K562 (cell line): ENCODE results near the gene SEPTIN8. TPM values are rescaled to one million over a fixed set of nuclear protein-coding genes. Genes with fewer than 3 reads are reported as not detected.

Source experiments
- FOXK2 ChIP-seq, 2 experiments: fragments of 450-650 bp; IDR thresholded peaks in 1 of 2; conservative IDR thresholded peaks in 1 of 2; 2 replicates each; pipeline ENCODE4 v1.6.1; 2016; ENCODE audit warnings: low read depth in 2 of 2, mild to moderate bottlenecking in 1 of 2
- JUND ChIP-seq, 2 experiments: IDR thresholded peaks; 2 replicates in 1 of 2; 3 replicates in 1 of 2; pipeline ENCODE4 v1.6.1; 2011; ENCODE audit warnings: borderline replicate concordance in 2 of 2, low read depth in 2 of 2, low read length in 2 of 2, improper control_type of control experiment in 1 of 2, missing biosample characterization in 1 of 2, missing genetic modification characterization in 1 of 2, missing genetic modification reagents in 1 of 2
- PHF8 ChIP-seq: fragments of 200-600 bp; sonication (generic); IDR thresholded peaks from 2 replicates; pipeline ENCODE4 v1.6.1; 2012; ENCODE audit warnings: mixed run types, mild to moderate bottlenecking, inconsistent platforms, low read length, moderate library complexity, borderline replicate concordance
- RB1 ChIP-seq: fragments of 450-650 bp; IDR thresholded peaks from 2 replicates; pipeline ENCODE4 v1.6.1; 2017; ENCODE audit warnings: low read depth, mild to moderate bottlenecking
- RHOXF2B ChIP-seq: fragments of 250-450 bp; sonication (Bioruptor Pico); conservative IDR thresholded peaks from 2 replicates; pipeline ENCODE4 v1.5.1; 2021
- SUPT5H ChIP-seq: fragments of 450-650 bp; IDR thresholded peaks from 2 replicates; pipeline ENCODE4 v1.6.1; 2016
- ZBTB1 ChIP-seq: sonication (generic); formaldehyde crosslinking; IDR thresholded peaks from 2 replicates; pipeline ENCODE4 v1.8.1; 2023; ENCODE audit warnings: missing genetic modification reagents, low read depth, mild to moderate bottlenecking, borderline replicate concordance
- ZFP36 ChIP-seq: fragments of 150-350 bp; IDR thresholded peaks from 2 replicates; pipeline ENCODE4 v1.6.1; 2018; ENCODE audit warnings: low read length, low read depth; ENCODE audit not compliant: partially characterized antibody
- ZNF12 ChIP-seq: sonication (generic); formaldehyde crosslinking; IDR thresholded peaks from 2 replicates; pipeline ENCODE4 v1.4.0; 2020; ENCODE audit warnings: mild to moderate bottlenecking, missing genetic modification reagents
- ZNF133 ChIP-seq: fragments of 250-450 bp; sonication (Bioruptor Pico); IDR thresholded peaks from 2 replicates; pipeline ENCODE4 v1.4.0; 2020; ENCODE audit warnings: mild to moderate bottlenecking
- ZNF311 ChIP-seq: fragments of 250-450 bp; sonication (Bioruptor Pico); IDR thresholded peaks from 2 replicates; pipeline ENCODE4 v1.4.0; 2020; ENCODE audit warnings: mild to moderate bottlenecking, moderate library complexity
- ZNF717 ChIP-seq: fragments of 250-450 bp; sonication (Bioruptor Pico); IDR thresholded peaks from 2 replicates; pipeline ENCODE4 v1.5.0; 2021
- polyA plus RNA-seq, 8 experiments: library from polyadenylated mRNA; depleted of rRNA in 4 of 8; stranded (reverse) in 5 of 8; unstranded in 3 of 8; fragments of >200 nt; fragmentation: Nextera tagmentation in 2 of 8; fragmentation: Illumina TruSeq in 1 of 8; extraction: Ambion mirVana in 2 of 8; extraction: Trizol in 1 of 8; gene quantifications; 2 replicates each; pipeline versions ENCODE4 v1.2.1 to v1.2.3, GENCODE V29; 2011 to 2014; ENCODE audit warnings: inconsistent platforms in 1 of 8, missing spikeins in 1 of 8
- total RNA-seq, 7 experiments: library from RNA; depleted of rRNA in 6 of 7; stranded (reverse); fragments of >200 nt in 6 of 7; fragmentation: Illumina TruSeq in 2 of 7; extraction: Trizol in 2 of 7; gene quantifications; 2 replicates each; pipeline versions ENCODE4 v1.2.1 to v1.2.3, GENCODE V29; 2011 to 2021; ENCODE audit warnings: low replicate concordance in 1 of 7
- TF ChIP-seq, protein P1 (sequence below), 2 experiments: IDR thresholded peaks; 2 replicates each; pipeline ENCODE4 v1.6.1; 2011; ENCODE audit warnings: borderline replicate concordance in 1 of 2, control low read depth in 1 of 2, low read depth in 1 of 2, low read length in 1 of 2, mild to moderate bottlenecking in 1 of 2, mixed read lengths in 1 of 2, moderate library complexity in 1 of 2; ENCODE audit not compliant: insufficient read depth in 1 of 2, insufficient read length in 1 of 2, poor library complexity in 1 of 2, severe bottlenecking in 1 of 2; ENCODE audit errors: extremely low read depth in 1 of 2
- TF ChIP-seq, protein P2 (sequence below), 3 experiments: fragments of 200-800 bp in 1 of 3; fragments of 250-450 bp in 1 of 3; fragments of 450-650 bp in 1 of 3; sonication (Bioruptor Pico) in 1 of 3; sonication (Bioruptor generic) in 1 of 3; formaldehyde crosslinking in 1 of 3; IDR thresholded peaks; 2 replicates each; pipeline versions ENCODE4 v1.6.1 to v1.8.0; 2016 to 2022; ENCODE audit warnings: mild to moderate bottlenecking in 2 of 3, missing genetic modification characterization in 2 of 3, missing compliant biosample characterization in 1 of 3, moderate library complexity in 1 of 3
- TF ChIP-seq, protein P3 (sequence below): fragments of 450-650 bp; IDR thresholded peaks from 2 replicates; pipeline ENCODE4 v1.6.1; 2017; ENCODE audit warnings: antibody characterized with exemption, mild to moderate bottlenecking
- TF ChIP-seq, protein P4 (sequence below): fragments of 250-450 bp; sonication (Bioruptor Pico); IDR thresholded peaks from 2 replicates; pipeline ENCODE4 v1.8.0; 2022; ENCODE audit warnings: moderate library complexity, mild to moderate bottlenecking, inconsistent platforms

Gene SEPTIN8
- total and polyA plus RNA-seq, 9 of the 15 experiments (the other 6 are each of a cell fraction or from before 2014, with no cell fraction given) = 19.3 to 142 (median 101) TPM

DNA sequence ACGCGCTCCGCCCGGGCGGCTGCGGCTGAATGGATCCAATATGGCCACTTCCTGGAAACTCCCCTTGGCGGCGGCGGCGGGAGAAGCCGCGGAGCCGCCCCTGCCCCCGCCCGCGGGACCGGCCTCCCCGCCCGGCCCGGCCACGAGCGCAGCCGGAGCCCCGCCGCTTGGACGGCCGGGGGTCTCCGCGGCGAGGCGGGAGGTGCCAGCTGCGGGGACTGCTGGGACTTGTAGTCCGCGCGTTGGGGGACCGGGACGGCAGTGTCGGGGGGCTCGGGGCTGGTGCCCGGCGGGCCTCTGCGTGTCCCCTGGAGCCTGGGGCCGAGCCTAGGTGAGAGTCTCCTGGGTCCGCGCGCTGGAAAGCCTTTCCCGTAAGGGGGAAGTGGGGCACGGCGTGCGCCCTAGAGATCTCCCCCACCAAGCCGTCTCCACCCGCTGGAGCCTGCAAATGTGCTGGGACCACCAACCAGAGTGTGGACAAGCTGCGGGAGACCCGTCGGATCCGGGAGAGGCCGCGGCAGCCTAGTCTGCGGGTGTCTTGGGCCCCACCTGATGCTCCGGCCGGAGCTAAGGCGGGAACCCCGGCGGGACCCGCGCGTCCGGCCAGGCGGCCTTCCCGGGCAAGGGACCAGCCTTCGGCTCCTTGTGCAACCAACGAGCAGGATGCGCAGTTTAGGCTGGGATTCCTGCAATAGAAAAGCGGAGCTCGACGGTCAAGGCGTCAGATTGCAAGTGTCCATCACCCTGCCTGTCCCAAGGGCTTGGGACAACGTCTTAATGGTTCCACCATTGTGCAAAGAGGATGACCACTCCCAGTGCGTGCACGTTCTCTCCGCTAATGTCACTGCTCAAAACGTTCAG is at the start of gene SEPTIN8 (continued):
- TF ChIP-seq, protein P1, sequence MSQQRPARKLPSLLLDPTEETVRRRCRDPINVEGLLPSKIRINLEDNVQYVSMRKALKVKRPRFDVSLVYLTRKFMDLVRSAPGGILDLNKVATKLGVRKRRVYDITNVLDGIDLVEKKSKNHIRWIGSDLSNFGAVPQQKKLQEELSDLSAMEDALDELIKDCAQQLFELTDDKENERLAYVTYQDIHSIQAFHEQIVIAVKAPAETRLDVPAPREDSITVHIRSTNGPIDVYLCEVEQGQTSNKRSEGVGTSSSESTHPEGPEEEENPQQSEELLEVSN (IDR thresholded peaks at IDR 0.05; ENCODE audit: borderline replicate concordance in 1 of 2, extremely low read depth in 1 of 2, insufficient read depth in 1 of 2, insufficient read length in 1 of 2, low read depth in 1 of 2, low read length in 1 of 2, poor library complexity in 1 of 2, severe bottlenecking in 1 of 2) = peak; percentile 54 to 91
- TF ChIP-seq, protein P2, sequence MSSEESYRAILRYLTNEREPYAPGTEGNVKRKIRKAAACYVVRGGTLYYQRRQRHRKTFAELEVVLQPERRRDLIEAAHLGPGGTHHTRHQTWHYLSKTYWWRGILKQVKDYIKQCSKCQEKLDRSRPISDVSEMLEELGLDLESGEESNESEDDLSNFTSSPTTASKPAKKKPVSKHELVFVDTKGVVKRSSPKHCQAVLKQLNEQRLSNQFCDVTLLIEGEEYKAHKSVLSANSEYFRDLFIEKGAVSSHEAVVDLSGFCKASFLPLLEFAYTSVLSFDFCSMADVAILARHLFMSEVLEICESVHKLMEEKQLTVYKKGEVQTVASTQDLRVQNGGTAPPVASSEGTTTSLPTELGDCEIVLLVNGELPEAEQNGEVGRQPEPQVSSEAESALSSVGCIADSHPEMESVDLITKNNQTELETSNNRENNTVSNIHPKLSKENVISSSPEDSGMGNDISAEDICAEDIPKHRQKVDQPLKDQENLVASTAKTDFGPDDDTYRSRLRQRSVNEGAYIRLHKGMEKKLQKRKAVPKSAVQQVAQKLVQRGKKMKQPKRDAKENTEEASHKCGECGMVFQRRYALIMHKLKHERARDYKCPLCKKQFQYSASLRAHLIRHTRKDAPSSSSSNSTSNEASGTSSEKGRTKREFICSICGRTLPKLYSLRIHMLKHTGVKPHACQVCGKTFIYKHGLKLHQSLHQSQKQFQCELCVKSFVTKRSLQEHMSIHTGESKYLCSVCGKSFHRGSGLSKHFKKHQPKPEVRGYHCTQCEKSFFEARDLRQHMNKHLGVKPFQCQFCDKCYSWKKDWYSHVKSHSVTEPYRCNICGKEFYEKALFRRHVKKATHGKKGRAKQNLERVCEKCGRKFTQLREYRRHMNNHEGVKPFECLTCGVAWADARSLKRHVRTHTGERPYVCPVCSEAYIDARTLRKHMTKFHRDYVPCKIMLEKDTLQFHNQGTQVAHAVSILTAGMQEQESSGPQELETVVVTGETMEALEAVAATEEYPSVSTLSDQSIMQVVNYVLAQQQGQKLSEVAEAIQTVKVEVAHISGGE (CRISPR knock-in tag; IDR thresholded peaks at IDR 0.05) = peak in 1 of 3 experiments; percentile 66; a peak in 2 of 6 replicates
- TF ChIP-seq SUPT5H (0 out of 2 replicates have a peak, but pooled peaks have one; percentile 15), RB1 (peak; percentile 69; the same call in 1 of the 2 replicates), ZNF12 (no peak), ZNF717 (no peak), ZFP36 (no peak), PHF8 (peak; percentile 52; the same call in 1 of the 2 replicates), FOXK2 (conservative IDR thresholded peaks at IDR 0.05 in 1 of 2, IDR thresholded peaks at IDR 0.05 in 1 of 2; ENCODE audit: low read depth in 2 of 2) (no peak), ZBTB1 (CRISPR knock-in tag) (peak; percentile 14; the same call in 1 of the 2 replicates), ZNF133 (CRISPR knock-in tag) (no peak), JUND (IDR thresholded peaks at IDR 0.05; ENCODE audit: borderline replicate concordance, low read depth, low read length) (no peak), JUND (tag; IDR thresholded peaks at IDR 0.05; ENCODE audit: borderline replicate concordance, low read depth, low read length) (no peak), RHOXF2B (CRISPR knock-in tag) (no peak), ZNF311 (no peak)
- TF ChIP-seq, protein P3, sequence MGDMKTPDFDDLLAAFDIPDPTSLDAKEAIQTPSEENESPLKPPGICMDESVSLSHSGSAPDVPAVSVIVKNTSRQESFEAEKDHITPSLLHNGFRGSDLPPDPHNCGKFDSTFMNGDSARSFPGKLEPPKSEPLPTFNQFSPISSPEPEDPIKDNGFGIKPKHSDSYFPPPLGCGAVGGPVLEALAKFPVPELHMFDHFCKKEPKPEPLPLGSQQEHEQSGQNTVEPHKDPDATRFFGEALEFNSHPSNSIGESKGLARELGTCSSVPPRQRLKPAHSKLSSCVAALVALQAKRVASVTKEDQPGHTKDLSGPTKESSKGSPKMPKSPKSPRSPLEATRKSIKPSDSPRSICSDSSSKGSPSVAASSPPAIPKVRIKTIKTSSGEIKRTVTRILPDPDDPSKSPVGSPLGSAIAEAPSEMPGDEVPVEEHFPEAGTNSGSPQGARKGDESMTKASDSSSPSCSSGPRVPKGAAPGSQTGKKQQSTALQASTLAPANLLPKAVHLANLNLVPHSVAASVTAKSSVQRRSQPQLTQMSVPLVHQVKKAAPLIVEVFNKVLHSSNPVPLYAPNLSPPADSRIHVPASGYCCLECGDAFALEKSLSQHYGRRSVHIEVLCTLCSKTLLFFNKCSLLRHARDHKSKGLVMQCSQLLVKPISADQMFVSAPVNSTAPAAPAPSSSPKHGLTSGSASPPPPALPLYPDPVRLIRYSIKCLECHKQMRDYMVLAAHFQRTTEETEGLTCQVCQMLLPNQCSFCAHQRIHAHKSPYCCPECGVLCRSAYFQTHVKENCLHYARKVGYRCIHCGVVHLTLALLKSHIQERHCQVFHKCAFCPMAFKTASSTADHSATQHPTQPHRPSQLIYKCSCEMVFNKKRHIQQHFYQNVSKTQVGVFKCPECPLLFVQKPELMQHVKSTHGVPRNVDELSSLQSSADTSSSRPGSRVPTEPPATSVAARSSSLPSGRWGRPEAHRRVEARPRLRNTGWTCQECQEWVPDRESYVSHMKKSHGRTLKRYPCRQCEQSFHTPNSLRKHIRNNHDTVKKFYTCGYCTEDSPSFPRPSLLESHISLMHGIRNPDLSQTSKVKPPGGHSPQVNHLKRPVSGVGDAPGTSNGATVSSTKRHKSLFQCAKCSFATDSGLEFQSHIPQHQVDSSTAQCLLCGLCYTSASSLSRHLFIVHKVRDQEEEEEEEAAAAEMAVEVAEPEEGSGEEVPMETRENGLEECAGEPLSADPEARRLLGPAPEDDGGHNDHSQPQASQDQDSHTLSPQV = no peak; the same call in 1 of the 2 replicates
- TF ChIP-seq, protein P4, sequence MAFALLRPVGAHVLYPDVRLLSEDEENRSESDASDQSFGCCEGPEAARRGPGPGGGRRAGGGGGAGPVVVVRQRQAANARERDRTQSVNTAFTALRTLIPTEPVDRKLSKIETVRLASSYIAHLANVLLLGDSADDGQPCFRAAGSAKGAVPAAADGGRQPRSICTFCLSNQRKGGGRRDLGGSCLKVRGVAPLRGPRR (CRISPR knock-in tag) = no peak
